SK-N-SH treated with all-trans-retinoic acid at 6 μM for 48 hours (cell line): ENCODE data around the gene ADM.

Experiments
- BACH2 ChIP-seq: fragments of 250-450 bp; sonication (Bioruptor Pico); IDR thresholded peaks from 2 replicates; pipeline ENCODE4 v1.9.0; 2021; ENCODE audit warnings: mild to moderate bottlenecking, borderline replicate concordance
- GLIS3 ChIP-seq: fragments of 250-450 bp; sonication (Bioruptor Pico); IDR thresholded peaks from 2 replicates; pipeline ENCODE4 v1.5.0; 2020; ENCODE audit warnings: mild to moderate bottlenecking, moderate library complexity
- OSR1 ChIP-seq: fragments of 250-450 bp; sonication (Bioruptor Pico); IDR thresholded peaks from 2 replicates; pipeline ENCODE4 v1.8.0; 2022; ENCODE audit warnings: moderate library complexity, mild to moderate bottlenecking, inconsistent platforms
- PPARA ChIP-seq: fragments of 250-450 bp; sonication (Bioruptor Pico); IDR thresholded peaks from 2 replicates; pipeline ENCODE4 v1.5.0; 2020; ENCODE audit warnings: mild to moderate bottlenecking, borderline replicate concordance
- RARB ChIP-seq: fragments of 250-450 bp; sonication (Bioruptor Pico); IDR thresholded peaks from 2 replicates; pipeline ENCODE4 v1.8.0; 2021; ENCODE audit warnings: mild to moderate bottlenecking, moderate library complexity
- TCF4 ChIP-seq: fragments of 250-450 bp; sonication (Bioruptor Pico); IDR thresholded peaks from 2 replicates; pipeline ENCODE4 v1.8.0; 2021; ENCODE audit warnings: mild to moderate bottlenecking, moderate library complexity, borderline replicate concordance
- TOX ChIP-seq: fragments of 250-450 bp; sonication (Bioruptor Pico); IDR thresholded peaks from 2 replicates; pipeline ENCODE4 v1.8.0; 2021; ENCODE audit warnings: mild to moderate bottlenecking, moderate library complexity, borderline replicate concordance
- ZFP30 ChIP-seq: fragments of 450-650 bp; formaldehyde crosslinking; IDR thresholded peaks from 2 replicates; pipeline ENCODE4 v1.5.0; 2022; ENCODE audit warnings: mild to moderate bottlenecking, moderate library complexity
- ZNF8 ChIP-seq: fragments of 450-650 bp; formaldehyde crosslinking; IDR thresholded peaks from 2 replicates; pipeline ENCODE4 v1.5.0; 2020; ENCODE audit warnings: mild to moderate bottlenecking, moderate library complexity
- TF ChIP-seq, protein P1 (sequence below): fragments of 250-450 bp; sonication (Bioruptor Pico); IDR thresholded peaks from 2 replicates; pipeline ENCODE4 v1.8.0; 2020; ENCODE audit warnings: mild to moderate bottlenecking, moderate library complexity, borderline replicate concordance
- TF ChIP-seq, protein P2 (sequence below): fragments of 250-450 bp; sonication (Bioruptor Pico); IDR thresholded peaks from 2 replicates; pipeline ENCODE4 v1.5.1; 2021; ENCODE audit warnings: mild to moderate bottlenecking, moderate library complexity
- TF ChIP-seq, protein P3 (sequence below): fragments of 250-450 bp; sonication (Bioruptor Pico); IDR thresholded peaks from 2 replicates; pipeline ENCODE4 v1.5.0; 2020; ENCODE audit warnings: mild to moderate bottlenecking, moderate library complexity
- TF ChIP-seq, protein P4 (sequence below): fragments of 250-450 bp; sonication (Bioruptor Pico); IDR thresholded peaks from 2 replicates; pipeline ENCODE4 v1.8.0; 2021; ENCODE audit warnings: low read depth, mild to moderate bottlenecking, moderate library complexity, borderline replicate concordance
- TF ChIP-seq, protein P5 (sequence below): fragments of 250-450 bp; sonication (Bioruptor Pico); IDR thresholded peaks from 2 replicates; pipeline ENCODE4 v1.5.1; 2020; ENCODE audit warnings: low read depth, mild to moderate bottlenecking, moderate library complexity

DNA sequence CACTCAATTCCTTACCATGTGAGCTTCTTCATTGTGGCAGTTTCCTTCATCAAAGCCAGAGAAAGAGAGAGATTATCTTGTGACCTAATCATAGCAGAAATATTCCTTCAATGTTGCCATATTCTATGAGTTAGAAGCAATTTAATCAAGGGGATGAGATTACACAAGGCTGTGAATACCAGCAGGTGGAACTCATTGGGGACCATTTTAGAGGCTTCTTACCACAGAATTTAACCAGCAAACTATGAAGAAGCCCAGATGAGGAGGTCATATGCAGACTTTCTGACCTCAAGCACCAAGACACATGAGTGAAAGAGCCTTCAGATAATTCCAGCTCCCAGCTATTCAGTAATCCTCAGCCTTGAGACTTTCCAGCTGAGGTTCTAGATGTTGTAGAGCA, 51.3 kb downstream of the ADM start:
- TF ChIP-seq OSR1 (CRISPR knock-in tag): no peak
- TF ChIP-seq RARB (CRISPR knock-in tag): no peak
- TF ChIP-seq TOX: no peak
- no peak for TF ChIP-seq GLIS3 (CRISPR knock-in tag)
- TF ChIP-seq ZNF8 (CRISPR knock-in tag): no peak
- TF ChIP-seq, protein P1, sequence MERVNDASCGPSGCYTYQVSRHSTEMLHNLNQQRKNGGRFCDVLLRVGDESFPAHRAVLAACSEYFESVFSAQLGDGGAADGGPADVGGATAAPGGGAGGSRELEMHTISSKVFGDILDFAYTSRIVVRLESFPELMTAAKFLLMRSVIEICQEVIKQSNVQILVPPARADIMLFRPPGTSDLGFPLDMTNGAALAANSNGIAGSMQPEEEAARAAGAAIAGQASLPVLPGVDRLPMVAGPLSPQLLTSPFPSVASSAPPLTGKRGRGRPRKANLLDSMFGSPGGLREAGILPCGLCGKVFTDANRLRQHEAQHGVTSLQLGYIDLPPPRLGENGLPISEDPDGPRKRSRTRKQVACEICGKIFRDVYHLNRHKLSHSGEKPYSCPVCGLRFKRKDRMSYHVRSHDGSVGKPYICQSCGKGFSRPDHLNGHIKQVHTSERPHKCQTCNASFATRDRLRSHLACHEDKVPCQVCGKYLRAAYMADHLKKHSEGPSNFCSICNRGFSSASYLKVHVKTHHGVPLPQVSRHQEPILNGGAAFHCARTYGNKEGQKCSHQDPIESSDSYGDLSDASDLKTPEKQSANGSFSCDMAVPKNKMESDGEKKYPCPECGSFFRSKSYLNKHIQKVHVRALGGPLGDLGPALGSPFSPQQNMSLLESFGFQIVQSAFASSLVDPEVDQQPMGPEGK (CRISPR knock-in tag): no peak
- no peak for TF ChIP-seq ZFP30 (CRISPR knock-in tag)
- TF ChIP-seq PPARA (CRISPR knock-in tag): no peak
- TF ChIP-seq, protein P2, sequence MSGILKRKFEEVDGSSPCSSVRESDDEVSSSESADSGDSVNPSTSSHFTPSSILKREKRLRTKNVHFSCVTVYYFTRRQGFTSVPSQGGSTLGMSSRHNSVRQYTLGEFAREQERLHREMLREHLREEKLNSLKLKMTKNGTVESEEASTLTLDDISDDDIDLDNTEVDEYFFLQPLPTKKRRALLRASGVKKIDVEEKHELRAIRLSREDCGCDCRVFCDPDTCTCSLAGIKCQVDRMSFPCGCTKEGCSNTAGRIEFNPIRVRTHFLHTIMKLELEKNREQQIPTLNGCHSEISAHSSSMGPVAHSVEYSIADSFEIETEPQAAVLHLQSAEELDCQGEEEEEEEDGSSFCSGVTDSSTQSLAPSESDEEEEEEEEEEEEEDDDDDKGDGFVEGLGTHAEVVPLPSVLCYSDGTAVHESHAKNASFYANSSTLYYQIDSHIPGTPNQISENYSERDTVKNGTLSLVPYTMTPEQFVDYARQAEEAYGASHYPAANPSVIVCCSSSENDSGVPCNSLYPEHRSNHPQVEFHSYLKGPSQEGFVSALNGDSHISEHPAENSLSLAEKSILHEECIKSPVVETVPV (CRISPR knock-in tag): no peak
- TF ChIP-seq BACH2 (CRISPR knock-in tag): no peak
- TF ChIP-seq, protein P3, sequence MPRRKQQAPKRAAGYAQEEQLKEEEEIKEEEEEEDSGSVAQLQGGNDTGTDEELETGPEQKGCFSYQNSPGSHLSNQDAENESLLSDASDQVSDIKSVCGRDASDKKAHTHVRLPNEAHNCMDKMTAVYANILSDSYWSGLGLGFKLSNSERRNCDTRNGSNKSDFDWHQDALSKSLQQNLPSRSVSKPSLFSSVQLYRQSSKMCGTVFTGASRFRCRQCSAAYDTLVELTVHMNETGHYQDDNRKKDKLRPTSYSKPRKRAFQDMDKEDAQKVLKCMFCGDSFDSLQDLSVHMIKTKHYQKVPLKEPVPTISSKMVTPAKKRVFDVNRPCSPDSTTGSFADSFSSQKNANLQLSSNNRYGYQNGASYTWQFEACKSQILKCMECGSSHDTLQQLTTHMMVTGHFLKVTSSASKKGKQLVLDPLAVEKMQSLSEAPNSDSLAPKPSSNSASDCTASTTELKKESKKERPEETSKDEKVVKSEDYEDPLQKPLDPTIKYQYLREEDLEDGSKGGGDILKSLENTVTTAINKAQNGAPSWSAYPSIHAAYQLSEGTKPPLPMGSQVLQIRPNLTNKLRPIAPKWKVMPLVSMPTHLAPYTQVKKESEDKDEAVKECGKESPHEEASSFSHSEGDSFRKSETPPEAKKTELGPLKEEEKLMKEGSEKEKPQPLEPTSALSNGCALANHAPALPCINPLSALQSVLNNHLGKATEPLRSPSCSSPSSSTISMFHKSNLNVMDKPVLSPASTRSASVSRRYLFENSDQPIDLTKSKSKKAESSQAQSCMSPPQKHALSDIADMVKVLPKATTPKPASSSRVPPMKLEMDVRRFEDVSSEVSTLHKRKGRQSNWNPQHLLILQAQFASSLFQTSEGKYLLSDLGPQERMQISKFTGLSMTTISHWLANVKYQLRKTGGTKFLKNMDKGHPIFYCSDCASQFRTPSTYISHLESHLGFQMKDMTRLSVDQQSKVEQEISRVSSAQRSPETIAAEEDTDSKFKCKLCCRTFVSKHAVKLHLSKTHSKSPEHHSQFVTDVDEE (CRISPR knock-in tag): no peak
- TF ChIP-seq, protein P4, sequence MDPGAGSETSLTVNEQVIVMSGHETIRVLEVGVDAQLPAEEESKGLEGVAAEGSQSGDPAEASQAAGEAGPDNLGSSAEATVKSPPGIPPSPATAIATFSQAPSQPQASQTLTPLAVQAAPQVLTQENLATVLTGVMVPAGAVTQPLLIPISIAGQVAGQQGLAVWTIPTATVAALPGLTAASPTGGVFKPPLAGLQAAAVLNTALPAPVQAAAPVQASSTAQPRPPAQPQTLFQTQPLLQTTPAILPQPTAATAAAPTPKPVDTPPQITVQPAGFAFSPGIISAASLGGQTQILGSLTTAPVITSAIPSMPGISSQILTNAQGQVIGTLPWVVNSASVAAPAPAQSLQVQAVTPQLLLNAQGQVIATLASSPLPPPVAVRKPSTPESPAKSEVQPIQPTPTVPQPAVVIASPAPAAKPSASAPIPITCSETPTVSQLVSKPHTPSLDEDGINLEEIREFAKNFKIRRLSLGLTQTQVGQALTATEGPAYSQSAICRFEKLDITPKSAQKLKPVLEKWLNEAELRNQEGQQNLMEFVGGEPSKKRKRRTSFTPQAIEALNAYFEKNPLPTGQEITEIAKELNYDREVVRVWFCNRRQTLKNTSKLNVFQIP (CRISPR knock-in tag): no peak
- TF ChIP-seq, protein P5, sequence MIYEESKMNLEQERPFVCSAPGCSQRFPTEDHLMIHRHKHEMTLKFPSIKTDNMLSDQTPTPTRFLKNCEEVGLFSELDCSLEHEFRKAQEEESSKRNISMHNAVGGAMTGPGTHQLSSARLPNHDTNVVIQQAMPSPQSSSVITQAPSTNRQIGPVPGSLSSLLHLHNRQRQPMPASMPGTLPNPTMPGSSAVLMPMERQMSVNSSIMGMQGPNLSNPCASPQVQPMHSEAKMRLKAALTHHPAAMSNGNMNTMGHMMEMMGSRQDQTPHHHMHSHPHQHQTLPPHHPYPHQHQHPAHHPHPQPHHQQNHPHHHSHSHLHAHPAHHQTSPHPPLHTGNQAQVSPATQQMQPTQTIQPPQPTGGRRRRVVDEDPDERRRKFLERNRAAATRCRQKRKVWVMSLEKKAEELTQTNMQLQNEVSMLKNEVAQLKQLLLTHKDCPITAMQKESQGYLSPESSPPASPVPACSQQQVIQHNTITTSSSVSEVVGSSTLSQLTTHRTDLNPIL (CRISPR knock-in tag): no peak
- no peak for TF ChIP-seq TCF4 (CRISPR knock-in tag)
